Liver (tissue), 3 donors: Measurements from ENCODE around the gene GPR146.

Experiments
- CTCF ChIP-seq: fragments of 150-350 bp; IDR thresholded peaks from 2 replicates; pipeline ENCODE4 v1.5.1; 2017; ENCODE audit warnings: improper control_type of control experiment, low read depth, low read length; ENCODE audit not compliant: missing input control
- EGR1 ChIP-seq, 2 donors: IDR thresholded peaks; 2 replicates each; pipeline ENCODE4 v1.6.1; 2016 to 2018; ENCODE audit warnings: antibody characterized with exemption in 2 of 2, low read depth in 2 of 2
- GABPA ChIP-seq, 2 donors: IDR thresholded peaks in 1 of 2; conservative IDR thresholded peaks in 1 of 2; 2 replicates each; pipeline ENCODE4 v1.6.1; 2016; ENCODE audit warnings: antibody characterized with exemption in 2 of 2, mild to moderate bottlenecking in 1 of 2, moderate library complexity in 1 of 2
- JUND ChIP-seq, 2 donors: IDR thresholded peaks; 2 replicates each; pipeline ENCODE4 v1.6.1; 2016; ENCODE audit warnings: antibody characterized with exemption in 2 of 2
- TF ChIP-seq, protein P1 (sequence below): IDR thresholded peaks from 2 replicates; pipeline ENCODE4 v1.6.1; 2016; ENCODE audit warnings: antibody characterized with exemption
- donor health status: healthy.
- donor health status: healthy.

GRCh38 chr7:996079-996872 is 48.1 kb upstream of the GPR146 start:
- TF ChIP-seq GABPA (IDR thresholded peaks at IDR 0.05 in 1 of 2, conservative IDR thresholded peaks at IDR 0.05 in 1 of 2): no peak
- TF ChIP-seq CTCF: no peak
- no peak for TF ChIP-seq EGR1 (IDR thresholded peaks at IDR 0.05; ENCODE audit: low read depth in 2 of 2)
- no peak for TF ChIP-seq JUND (IDR thresholded peaks at IDR 0.05)
- TF ChIP-seq, protein P1, sequence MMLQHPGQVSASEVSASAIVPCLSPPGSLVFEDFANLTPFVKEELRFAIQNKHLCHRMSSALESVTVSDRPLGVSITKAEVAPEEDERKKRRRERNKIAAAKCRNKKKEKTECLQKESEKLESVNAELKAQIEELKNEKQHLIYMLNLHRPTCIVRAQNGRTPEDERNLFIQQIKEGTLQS: no peak
